LHCN-M2 (cell line): ENCODE measurements around the gene ZNF490. TPM values are rescaled to one million over a fixed set of nuclear protein-coding genes. Genes with fewer than 3 reads are reported as not detected.

Source experiments
- DNase-seq: peaks from one replicate; pipeline ENCODE4 v3.0.0-alpha.2; 2012; ENCODE audit warnings: low read depth
- total RNA-seq: library from RNA; depleted of rRNA; stranded (reverse); fragments of >200 nt; gene quantifications from 2 replicates; pipeline ENCODE4 v1.2.3, GENCODE V29; 2014; rRNA removed

ZNF490 gene
- total RNA-seq, 1 experiment from 2014 or later: 6.4 TPM

DNA sequence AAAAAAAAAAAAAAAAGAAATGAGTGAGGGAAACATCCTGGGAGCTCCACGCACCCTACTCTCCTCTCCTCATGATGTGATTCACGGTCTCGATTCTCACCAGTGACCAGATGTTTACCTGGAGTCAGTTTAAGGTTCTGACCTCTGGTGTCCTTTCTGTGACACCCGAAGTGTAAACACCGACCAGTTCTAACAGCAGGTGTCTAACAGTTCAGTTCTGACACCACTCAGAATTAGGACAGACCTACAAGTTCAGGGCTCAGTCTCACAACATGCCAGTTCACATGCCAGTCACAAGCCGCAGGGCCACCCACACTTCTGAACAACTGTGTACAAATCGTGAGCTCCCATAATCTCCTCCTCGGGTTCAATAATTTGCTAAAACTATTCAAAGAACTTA lies 65.3 kb downstream of the ZNF490 start:
- DNase-seq: no peak

DNA sequence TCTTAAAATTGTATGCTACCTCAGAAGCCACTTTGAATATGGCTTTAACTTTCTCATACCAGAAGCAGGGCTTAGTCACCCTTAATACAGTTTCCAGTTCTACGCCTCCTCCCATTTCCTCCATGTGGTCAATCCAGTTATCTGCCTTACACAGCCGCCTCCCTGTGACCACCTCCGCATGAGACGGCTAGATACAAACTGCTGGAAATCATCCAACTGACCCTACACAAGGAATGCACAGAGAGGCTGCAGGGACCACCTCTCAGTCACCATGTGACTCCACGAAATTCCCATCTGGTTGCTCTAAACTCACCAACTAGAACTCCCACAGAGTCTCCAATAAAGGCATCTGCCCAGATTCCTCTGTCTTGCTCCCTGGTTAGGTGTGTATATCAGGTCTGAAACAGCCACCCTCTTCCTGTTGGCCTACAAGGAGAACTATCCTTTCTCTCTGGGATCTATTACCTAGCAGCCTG lies 66.2 kb downstream of the ZNF490 start:
- DNase-seq: no peak

DNA sequence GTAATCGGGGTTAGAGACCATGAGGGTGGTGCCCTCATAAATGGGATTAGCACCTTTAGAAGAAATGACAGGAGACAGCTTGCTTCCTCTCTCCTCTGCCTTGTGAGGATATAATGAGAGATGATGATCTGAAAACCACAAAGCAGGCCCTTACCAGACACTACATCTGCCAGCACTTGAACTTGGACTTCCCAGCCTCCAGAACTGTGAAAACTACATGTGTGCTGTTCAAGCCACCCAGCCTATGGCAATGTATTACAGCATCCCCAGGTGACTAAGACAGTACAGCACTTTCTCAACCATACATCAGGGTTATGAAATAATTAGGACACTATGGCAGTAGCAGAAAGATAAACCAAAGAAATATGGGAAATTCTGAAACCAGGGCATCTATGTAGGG lies 66.8 kb downstream of the ZNF490 start:
- DNase-seq: no peak

Other genes starting within 250 kb of the ZNF490 start
- 3.0 and 4.2 TPM in 2 replicates for gene ZNF442, start 245.1 kb downstream of the ZNF490 start, total RNA-seq
- gene ZNF799, start 209.5 kb downstream of the ZNF490 start, total RNA-seq: 4.3 and 4.9 TPM in 2 replicates
- gene ZNF443, start 169.8 kb downstream of the ZNF490 start, total RNA-seq: 3.5 and 4.5 TPM in 2 replicates
- 2.2 and 3.2 TPM in 2 replicates for gene ZNF709, start 126.0 kb downstream of the ZNF490 start, total RNA-seq
- gene ZNF564, start 59.3 kb downstream of the ZNF490 start, total RNA-seq: 5.5 and 6.0 TPM in 2 replicates
- gene ZNF791, start 107 bp upstream of the ZNF490 start, total RNA-seq: 8.4 and 11.5 TPM in 2 replicates
- gene MAN2B1, start 55.9 kb upstream of the ZNF490 start, total RNA-seq: 48.1 and 73.8 TPM in 2 replicates
- 9.1 and 10.0 TPM in 2 replicates for gene WDR83, start 56.0 kb upstream of the ZNF490 start, total RNA-seq
- gene DHPS, start 71.1 kb upstream of the ZNF490 start, total RNA-seq: 106 and 109 TPM in 2 replicates
- gene GNG14, start 77.2 kb upstream of the ZNF490 start, total RNA-seq: not detected in 2 replicates
- gene FBXW9, start 85.8 kb upstream of the ZNF490 start, total RNA-seq: 8.1 and 8.7 TPM in 2 replicates
- 41.0 and 56.0 TPM in 2 replicates for gene TNPO2, start 113.1 kb upstream of the ZNF490 start, total RNA-seq
- gene TRIR, start 123.9 kb upstream of the ZNF490 start, total RNA-seq: 372 and 446 TPM in 2 replicates
- 136 and 155 TPM in 2 replicates for gene GET3, start 126.7 kb upstream of the ZNF490 start, total RNA-seq
- 0.45 and 0.98 TPM in 2 replicates for gene BEST2, start 141.0 kb upstream of the ZNF490 start, total RNA-seq
- gene HOOK2, start 164.7 kb upstream of the ZNF490 start, total RNA-seq: 15.2 and 20.3 TPM in 2 replicates
- gene JUNB, start 180.7 kb upstream of the ZNF490 start, total RNA-seq: 76.8 and 91.4 TPM in 2 replicates
- 101 and 124 TPM in 2 replicates for gene PRDX2, start 191.0 kb upstream of the ZNF490 start, total RNA-seq
- not detected in 2 replicates for gene THSD8, start 191.3 kb upstream of the ZNF490 start, total RNA-seq
- 56.2 and 59.5 TPM in 2 replicates for gene RNASEH2A, start 195.8 kb upstream of the ZNF490 start, total RNA-seq
- not detected in 2 replicates for gene RTBDN, start 223.8 kb upstream of the ZNF490 start, total RNA-seq
- gene MAST1, start 227.7 kb upstream of the ZNF490 start, total RNA-seq: 0.13 TPM in 1 of 2 replicates, not detected in the other